GM12892 (cell line): ENCODE measurements around the gene CMTR1.
"Not testable (repeated sequence)": the region's sequence is repeated elsewhere in the genome, so short reads cannot be mapped to it uniquely, and the experiment has no call there.

Experiments used
- DNase-seq: peaks from one replicate; pipeline ENCODE4 v3.0.0; 2011; ENCODE audit not compliant: insufficient read length
- FAIRE-seq: peaks from 2 replicates; lab custom pipeline; 2011; peaks lifted over from hg19 to GRCh38; lab: Jason Lieb, UNC
- POLR2A ChIP-seq: IDR thresholded peaks from 2 replicates; pipeline ENCODE4 v1.6.1; 2011; ENCODE audit warnings: low read depth, low read length, control low read depth
- POLR2AphosphoS5 ChIP-seq: IDR thresholded peaks from 2 replicates; pipeline ENCODE4 v1.6.1; 2011; ENCODE audit warnings: low read depth, low read length, control low read depth
- TAF1 ChIP-seq: IDR thresholded peaks from 2 replicates; pipeline ENCODE4 v1.6.1; 2011; ENCODE audit warnings: low read depth, mild to moderate bottlenecking, control low read depth, low read length, borderline replicate concordance

Gene CMTR1

DNA sequence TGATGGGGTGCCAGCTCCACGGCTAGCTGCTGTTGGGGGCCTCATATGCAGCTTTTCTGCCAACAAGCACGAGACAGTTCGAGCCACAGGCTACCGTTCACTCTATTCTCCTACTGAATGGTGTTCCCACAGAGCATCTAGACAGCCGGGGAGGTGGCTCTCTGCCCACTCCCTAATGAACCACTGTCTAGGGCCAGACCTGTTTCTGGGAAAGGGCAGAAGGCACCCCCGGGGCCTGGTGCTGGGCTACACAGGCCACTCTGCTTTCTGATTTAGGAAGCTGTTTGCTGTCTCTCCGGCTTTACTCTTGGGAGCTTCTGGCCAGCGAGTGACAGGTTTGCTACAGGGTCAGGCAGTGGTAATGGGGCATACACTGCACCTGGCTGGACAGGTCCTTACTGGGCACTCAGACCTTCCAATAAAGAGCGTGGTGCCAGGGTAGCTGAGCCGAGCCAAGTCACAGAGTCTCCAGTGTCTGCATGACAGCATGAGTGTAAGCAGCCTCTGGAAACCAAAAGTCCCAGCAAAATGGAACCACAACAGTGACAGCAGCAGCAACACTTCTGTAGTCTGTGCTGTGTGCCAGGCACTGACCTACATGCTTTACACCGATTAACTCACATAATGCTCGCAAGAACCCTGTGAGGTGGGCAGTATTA is 58.3 kb downstream of the CMTR1 start:
- TF ChIP-seq POLR2AphosphoS5 (no peak), TAF1 (no peak), POLR2A (no peak)
- no peak for DNase-seq
- FAIRE-seq, result no peak

DNA sequence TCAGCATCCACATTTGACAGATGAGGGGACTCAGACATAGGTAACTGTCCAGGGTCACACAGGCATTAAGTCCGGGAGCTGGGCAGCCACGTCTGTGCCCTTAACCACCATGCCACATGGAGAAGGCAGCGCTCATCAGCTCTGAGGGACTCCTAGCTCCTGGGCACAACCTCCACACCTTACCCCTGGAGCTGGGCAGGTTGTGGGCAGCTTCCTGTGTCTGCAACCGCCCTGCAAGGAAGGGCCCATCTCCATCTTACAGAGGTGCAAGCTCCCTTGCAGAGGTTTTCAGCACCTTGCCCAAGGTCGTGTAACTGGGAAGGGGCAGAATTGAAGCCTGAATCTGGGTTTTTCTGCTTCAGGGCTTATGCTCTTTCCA is 58.8 kb downstream of the CMTR1 start:
- DNase-seq, result no peak
- no peak for TF ChIP-seq POLR2A
- TF ChIP-seq POLR2AphosphoS5, result no peak
- TF ChIP-seq TAF1, result no peak
- FAIRE-seq, result no peak

DNA sequence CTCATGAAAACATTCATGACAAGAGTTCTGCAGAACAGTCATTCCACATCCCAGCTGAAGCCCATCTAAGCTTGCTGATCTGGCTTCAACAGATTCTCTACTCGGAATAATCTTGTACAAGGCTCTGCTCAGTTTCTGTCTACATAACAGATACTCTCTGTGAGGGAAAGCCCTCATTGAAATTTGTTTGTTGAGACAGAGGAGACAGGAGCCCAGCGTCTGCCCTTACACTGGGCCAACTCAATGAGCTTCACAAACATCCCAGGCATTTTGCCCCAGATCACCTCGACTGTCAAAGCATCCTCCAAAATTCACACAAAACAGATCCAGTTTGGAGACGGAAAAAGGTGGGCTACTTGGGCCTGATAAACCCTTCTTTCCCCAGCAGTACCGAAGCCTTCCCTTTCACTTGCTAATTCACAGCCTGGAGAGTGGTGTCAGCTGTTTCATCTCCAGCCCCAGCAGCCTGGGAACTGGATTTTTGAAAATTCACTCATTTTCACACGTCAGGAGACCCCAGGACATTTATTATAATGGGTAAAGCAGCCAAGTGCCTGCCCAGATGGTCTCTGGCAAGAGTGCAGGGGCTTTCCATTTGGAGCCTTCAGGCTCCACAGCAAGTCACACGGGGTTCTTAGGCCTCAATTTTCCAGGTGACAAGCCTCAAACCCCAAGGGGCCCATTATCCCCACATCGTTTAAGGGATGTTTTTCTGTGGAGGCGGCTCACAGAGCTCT is 59.4 kb downstream of the CMTR1 start:
- DNase-seq (no peak), FAIRE-seq (no peak)
- TF ChIP-seq TAF1 (no peak), POLR2A (no peak), POLR2AphosphoS5 (no peak)

DNA sequence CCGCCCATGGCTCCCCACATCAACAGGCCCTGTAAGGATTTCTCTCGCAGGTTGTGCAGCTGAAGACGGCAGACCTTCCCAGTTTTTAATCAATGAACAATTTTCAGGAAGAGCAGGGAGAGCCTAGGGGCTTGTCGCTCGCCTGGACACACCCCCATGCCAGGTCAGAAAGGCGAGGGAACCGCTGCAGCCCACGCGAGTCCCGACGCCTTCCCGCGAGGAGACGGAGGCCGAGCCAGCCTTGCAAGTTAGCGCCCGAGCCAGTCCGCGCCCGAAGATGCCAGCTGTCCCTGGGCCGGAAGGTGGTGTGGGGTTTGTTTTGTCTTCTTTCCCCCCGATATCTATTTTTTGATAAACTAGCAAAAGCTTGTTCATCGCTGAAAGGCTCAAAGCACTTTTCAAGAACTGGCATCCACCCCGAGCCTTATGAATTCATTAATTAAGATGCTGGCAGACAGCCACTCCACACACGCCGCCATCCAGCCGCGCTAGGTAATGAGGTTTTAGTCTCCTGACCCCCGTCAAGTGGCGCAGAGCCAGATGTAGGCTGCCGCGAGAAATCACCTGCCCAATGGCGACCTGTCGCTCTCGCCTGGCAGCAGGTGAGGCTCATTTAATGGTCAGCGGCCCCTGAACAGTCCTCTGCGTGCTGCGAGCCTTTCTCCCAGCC is 60.1 kb downstream of the CMTR1 start:
- FAIRE-seq (no peak), DNase-seq (no peak)
- no peak for TF ChIP-seq POLR2A
- TF ChIP-seq POLR2AphosphoS5, result no peak
- TF ChIP-seq TAF1, result no peak

DNA sequence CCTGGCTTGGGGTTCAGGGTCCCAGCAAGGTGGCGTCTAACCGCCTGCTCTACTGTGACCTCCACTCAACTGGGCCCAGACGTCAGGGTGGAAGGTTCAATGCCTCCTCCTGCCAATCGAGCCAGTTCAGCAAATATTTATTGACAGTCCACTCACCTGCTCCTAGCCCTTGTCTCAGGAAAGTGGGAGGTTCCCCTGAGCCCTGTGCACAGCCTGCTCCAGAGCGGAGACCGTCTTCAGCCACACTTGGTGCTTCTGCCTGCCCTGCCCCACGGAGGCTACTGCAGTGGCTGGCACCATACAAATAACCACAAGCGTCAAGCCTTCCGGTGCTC is 60.6 kb downstream of the CMTR1 start:
- TF ChIP-seq TAF1, result no peak
- no peak for TF ChIP-seq POLR2AphosphoS5
- no peak for TF ChIP-seq POLR2A
- FAIRE-seq (no peak), DNase-seq (no peak)

DNA sequence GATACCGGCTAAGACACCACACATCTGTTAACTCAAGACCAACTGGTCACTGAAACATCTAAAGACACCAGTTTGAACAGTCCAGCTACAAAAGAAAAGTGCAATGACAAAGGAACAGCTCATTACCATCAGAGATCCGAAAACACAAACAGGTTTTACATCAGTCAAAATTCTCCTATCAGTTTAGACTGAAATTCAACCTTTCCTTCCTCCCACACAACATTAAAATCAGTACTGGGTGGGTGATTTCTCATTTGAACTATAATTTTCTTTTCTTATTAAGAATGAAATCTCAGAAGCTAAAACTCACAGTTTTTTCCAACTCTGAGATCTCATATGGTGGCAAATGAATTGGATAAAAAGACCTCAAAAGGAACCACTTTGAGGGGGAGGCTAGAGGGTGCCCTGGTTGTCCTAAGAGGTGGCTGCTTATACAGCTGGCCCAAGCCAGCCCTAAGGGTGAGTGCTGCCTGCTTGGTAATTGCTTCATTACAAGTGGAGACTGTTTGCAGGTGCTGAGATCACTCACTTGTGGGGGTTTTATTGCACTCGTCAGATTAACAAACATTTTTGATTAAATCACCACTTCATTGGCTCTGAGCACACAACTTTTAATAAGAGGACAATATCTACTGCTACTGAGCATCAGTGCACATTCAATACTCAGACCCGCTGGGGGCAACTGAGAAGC is 62.4 kb downstream of the CMTR1 start:
- FAIRE-seq (peak; percentile 5), DNase-seq (no peak)
- TF ChIP-seq POLR2AphosphoS5 (no peak), POLR2A (no peak), TAF1 (no peak)

DNA sequence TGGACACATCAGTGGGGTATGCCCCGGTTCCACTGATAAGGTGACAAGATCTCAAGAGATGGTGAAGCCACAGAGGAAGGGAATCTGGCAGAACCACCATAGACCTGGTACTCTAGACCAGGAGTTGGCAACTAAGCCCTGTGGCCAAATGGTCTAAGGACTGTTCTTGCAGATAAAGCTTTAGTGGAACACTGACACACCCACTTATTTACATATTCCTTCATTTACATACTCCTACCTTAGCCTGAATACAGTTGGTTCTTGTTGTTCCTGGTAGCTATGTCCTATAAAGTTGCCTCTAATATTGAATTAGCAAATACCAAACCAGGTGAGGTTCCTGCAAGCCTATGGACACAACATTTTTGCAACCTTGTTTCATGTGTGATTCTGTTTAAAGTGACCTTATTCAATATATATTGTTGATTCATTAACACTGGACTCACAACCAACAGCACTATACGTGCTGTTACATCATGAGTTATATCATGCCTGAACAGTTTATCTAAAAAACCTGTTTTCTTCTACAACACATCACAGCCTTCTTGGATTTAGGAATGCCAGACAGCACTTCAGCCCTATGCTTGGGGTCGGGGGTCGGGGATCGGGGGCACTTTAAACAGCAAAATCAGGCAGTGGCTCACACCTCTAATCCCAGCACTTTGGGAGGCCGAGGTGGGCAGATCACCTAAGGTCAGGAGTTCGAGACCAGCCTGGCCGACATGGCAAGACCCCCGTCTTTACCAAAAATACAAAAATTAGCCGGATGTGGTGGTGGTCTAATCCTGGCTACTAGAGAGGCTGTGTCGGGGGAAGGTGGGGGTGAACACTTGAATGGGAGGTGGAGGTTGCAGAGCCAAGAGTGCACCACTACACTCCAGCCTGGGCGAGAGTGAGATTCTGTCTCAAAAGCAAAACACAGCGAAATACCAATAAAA is 64.2 kb downstream of the CMTR1 start:
- DNase-seq (no peak), FAIRE-seq (peak; percentile 5)
- TF ChIP-seq POLR2A, result no peak
- TF ChIP-seq POLR2AphosphoS5, result no peak
- TF ChIP-seq TAF1, result no peak

DNA sequence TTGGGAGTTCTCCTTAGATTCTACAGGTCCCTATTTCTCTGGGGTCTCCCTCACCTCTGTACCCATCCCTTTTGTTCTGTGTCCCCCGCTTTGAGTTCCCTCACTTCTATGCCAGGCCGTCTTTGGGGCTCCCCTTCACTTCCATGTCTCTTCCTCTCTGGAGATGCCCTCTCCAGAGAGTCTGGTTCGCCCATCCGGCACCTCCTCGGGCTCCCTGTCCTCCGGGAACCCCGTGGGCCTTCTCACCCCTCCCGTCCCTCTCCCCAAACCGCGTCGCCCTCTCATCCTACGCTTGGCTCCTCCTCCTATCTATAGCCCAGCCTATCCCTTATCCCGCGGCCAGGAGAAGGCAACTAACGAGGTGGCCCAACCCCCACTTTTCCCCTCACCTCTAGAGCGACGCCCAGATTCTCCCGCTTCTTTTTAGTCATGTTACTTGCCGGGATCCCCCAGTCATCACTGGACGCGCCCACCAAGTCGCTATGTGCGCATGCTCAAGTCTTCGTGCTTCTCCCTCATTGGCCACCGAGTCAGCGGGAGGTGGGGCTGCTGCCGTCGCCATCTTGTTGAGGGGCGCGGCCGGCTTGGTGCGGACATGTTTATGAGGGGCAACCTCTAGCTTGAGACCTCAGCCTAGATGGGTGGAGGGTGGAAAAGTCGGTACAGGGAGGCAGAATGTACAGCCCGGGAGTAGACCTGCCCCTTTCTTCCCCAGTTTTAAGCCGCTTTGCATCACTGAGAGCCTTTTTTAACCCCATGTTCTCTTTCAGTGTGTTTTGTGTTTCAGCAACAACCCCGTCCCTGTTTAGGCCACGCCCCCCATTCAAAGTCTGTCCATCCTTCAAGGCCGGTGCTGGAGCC is 66.6 kb downstream of the CMTR1 start, which contains the start of gene CCDC167:
CCDC167 (minus strand) TSS at position 461 of the 861 bp plus-strand sequence; CDS start at position 431, 30 bp downstream.
- TF ChIP-seq POLR2A (peak; percentile 59), POLR2AphosphoS5 (0 out of 2 replicates have a peak, but pooled peaks have one; percentile 43), TAF1 (peak; percentile 52; the same call in 1 of the 2 replicates)
- peak; percentile 96 for FAIRE-seq
- peak; percentile 77 for DNase-seq

DNA sequence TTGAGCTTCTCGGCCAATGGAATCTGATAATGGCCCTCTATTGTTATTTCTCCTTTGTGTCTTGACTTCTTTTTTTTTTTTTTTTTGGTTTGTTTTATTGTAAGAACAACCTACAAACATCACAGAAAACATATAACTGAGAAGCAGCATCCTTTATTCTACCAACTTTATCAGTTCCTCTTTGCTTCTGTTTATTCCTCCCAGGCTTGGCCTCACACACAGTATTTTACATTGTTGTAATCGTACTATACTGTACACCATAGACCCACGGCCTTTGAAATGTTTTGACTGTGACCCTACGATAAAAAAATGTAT is 67.2 kb downstream of the CMTR1 start:
- TF ChIP-seq POLR2A, result no peak
- TF ChIP-seq POLR2AphosphoS5, result no peak
- TF ChIP-seq TAF1, result no peak
- DNase-seq, result no peak
- no peak for FAIRE-seq

DNA sequence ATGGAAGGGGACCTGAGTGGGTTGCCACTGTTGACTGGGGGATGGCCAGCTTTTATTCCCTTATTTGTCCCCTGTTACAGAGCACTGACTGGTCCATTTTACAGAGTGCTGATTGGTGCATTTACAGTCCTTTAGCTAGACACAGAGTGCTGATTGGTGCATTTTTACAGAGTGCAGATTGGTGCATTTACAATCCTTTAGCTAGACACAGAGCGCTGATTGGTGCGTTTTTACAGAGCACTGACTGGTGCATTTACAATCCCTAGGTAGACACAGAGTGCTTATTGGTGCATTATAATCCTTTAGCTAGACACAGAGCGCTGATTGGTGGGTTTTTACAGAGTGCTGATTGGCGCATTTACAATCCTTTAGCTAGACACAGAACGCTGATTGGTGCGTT is 67.9 kb downstream of the CMTR1 start:
- FAIRE-seq, DNase-seq: not testable (repeated sequence)

DNA sequence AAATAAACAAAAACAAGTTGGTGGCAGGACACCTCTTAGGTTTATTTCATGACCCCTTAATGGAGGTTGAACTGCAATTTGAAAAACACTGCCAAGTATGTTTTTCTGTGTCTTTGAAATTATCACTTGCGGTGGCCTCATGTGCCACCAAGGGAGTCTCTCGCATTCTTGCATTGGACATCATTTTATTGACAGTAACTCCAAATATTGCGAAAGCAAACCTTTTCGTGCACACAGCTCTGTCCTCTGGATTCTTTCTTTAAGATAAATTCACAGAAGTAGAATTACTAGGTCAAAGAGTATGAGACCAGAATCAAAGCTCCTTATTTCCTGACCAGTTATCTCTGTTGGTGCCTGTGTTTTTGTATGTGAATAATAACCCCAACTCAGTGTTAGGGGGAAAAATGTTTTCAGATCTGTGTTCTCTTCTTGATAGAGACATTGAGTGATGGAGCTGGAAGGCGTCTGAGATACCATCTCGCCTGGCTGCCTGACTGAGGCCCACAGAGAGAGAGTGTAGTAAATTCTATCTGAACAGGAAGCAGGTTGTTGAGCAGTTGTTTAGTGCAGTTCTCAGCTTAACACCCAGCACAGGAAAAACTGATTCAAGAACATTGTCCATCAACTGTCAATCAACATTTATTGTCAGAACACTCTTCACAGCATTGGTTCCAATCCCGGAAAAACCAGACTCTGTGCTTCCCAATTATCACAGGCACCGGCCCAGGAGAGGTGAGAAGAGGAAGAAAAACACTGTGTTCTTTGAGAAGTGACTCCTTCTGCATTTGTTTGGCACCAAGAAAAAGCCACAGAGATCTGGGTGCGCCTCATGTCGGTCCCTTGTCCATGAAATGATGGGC is 68.8 kb downstream of the CMTR1 start:
- no peak for TF ChIP-seq POLR2AphosphoS5
- TF ChIP-seq POLR2A, result no peak
- no peak for TF ChIP-seq TAF1
- DNase-seq (no peak), FAIRE-seq (no peak)
